HCEC 1CT (cell line): ENCODE measurements around the gene PRIMA1.

Experiments used
- DNase-seq: peaks from one replicate; pipeline ENCODE4 v3.0.0-alpha.2; 2017

PRIMA1 gene

DNA sequence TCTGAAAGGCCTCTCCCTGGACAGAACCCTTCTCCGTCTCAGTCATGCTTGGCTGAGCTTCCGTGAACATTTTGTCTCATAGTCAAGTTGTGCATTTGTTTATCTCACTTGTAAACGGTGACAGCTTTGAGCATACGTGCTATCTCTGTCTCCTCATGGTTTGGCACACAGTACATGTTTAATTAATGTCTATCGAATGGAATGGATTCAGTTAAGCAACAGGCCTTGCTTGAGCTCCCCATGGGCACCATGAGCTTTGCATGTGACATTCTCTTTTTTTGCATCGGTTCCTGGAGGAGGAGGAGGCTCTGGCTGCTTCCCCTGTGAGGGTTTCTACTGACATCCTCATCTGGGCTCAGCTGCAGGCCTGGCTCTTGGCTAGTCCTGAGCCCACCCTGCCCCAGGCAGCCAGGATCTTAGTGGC, 80.0 kb downstream of the PRIMA1 start:
- DNase-seq: no peak

DNA sequence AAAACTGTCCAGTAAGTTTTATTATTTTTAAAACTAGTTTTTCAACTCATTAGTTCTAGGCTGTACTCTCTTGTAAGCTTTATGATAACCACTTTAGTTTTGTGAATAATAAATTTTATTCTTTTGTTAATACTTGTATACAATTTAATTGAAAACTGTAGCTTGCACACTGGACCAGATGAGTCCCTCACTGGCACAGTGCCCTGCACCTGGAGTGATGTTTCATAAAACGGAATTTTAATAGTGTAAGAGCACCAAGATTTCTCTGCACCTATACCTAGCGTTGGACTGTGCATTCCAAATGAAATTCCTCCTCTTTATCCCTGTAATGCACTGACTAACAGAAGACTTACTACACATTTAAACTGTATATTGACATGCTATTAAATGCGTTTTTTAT, 80.8 kb downstream of the PRIMA1 start:
- DNase-seq: no peak

DNA sequence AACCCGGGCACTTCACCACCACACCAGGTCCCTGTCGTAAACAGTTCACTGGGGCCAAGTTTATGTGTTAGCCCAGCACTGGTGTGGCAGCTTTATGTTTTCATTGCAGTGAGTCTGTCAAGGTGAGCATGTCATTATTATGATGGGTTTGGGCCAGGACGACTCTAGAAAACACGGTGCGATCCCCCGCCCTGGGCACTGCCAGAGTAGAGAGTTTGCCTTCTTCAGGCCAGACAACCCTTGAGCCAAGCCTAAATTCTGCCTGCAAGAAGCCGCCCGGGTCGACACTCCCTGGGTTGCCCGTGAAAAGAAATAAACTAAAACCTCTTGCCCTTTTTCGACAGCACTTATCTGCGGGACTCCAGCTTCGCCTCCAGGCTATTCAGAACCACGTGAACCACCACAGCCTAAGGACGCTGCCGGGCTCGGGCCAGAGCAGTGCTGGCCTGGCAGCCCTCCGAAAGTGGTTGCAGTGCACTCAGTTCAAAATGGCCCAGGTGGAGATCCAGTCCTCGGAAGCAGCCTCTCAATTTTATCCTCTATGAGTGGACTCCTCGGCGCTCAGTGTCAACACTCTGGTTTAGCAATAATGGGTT, 81.8 kb downstream of the PRIMA1 start:
- no peak for DNase-seq

DNA sequence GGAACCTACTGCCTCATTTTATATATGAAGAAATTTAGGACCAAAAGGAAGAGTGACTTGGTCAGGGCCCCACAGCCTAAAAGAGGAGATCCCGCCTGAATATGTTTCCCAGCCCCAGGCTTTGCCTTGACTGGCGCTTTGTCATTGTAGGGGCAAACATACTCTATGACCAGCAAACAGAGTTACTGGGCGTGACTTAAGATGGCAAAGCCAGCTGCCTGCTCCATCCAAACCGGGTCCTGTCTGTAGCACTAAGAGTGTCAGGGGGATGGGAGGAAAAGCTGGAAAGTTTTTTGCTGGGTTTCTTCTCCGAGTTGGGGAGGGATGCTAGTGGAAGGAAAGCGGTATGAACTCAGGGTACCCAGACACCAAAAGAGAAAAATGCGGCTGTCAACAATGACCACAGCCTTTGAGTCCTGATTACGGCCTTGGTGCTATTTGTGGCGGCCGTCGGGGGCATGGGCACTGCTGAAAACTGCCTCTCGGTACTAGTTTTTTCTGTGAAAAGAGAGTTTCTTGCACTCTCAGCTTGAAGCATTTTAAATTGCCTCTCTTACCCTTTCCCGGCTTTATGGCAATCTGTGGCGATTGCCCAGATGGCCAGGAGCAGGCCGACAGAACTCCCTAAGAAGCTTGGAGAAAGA, 82.7 kb downstream of the PRIMA1 start:
- DNase-seq: no peak

DNA sequence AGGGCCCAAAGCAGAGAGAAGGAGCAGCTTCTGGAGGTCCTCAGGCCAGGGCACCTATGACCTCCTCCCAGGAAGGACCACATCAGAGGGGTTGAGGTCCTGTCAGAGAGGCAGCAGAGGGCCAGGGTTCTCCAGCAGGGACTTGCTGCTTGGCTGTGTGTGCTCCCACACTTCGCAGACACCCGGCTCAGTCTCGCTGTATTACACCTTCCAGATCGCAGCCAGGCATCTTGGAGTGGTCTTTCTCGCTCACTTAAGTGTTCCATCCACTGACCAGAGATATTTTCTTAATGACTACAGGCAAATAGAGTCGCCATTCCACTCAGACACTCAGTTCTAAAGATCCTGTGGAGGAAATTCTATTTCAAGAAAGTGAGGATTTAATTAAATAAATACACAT, 84.3 kb downstream of the PRIMA1 start:
- no peak for DNase-seq

DNA sequence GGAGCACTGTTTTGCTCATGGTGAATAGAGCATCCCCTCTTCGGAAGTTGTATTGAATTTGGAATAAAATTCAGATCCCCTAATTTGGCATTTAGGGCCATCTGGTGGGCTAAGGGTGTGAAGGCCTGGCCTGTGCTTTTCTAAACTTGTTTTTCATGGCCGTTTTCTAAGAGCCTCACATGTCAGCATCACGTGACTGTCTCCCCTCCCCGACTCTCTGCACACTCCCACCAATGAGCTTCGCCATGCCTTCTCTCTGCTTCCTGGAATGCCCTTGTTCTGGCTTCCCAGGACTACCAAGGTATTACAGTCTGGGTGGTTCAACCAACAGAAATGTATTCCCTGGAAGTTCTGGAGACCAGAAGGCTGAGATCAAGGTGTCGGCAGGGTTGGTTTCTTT, 85.3 kb downstream of the PRIMA1 start:
- no peak for DNase-seq

DNA sequence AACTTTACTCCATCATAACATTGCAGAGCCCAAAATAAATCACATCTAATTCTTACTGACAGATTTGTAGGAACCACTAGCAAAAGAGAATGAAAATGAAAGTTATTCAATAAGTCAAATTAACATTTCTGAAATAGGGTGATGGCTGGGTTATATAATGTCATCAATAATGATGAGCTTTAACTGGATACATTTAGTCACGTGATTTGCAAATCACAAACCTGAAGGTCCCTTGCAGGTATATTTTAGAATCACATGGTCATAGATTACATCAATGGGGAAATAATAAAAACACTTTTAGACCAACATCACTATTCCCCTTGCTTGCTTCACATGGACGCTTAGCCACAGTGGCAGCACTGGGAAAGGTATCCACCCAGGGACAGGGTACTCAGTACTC, 86.7 kb downstream of the PRIMA1 start:
- DNase-seq: no peak

DNA sequence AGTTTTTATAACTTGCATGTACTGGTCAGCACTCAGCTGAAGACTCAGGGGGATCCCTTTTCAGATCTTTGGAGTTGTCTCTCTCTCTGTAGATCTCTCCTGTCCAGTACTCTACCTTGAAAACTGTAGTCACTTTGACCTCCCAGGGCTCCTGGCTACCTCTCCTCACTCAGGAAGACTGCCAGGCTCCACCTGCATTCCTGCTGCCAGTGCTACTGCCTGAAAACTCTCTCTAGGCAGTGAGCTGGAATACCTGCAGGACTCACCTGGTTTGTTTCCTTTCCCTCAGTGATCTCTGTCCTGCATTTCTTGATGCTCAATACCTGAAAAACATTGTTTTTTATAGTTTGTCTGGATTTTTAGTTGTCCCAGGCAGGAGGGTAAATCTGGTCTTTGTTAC, 87.4 kb downstream of the PRIMA1 start:
- no peak for DNase-seq

DNA sequence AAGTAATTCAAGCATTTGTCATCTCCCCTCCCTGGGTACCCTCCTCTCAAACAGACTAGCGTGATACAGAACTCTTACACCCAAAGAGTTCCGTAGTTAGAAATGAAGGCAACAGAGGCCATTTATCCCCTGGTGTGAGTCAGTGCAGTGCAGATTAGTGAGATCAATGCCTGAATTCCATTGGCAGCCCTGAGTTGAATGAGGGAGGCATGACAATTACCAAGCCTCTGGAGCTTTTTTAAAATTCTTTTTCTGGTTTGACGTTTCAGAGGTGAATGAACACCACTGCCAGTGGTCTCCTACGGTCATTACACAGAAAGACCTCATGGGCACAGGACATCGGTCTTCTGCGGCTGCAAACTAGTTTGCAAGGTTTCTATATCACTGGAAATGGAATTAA, 94.4 kb downstream of the PRIMA1 start:
- DNase-seq: no peak

DNA sequence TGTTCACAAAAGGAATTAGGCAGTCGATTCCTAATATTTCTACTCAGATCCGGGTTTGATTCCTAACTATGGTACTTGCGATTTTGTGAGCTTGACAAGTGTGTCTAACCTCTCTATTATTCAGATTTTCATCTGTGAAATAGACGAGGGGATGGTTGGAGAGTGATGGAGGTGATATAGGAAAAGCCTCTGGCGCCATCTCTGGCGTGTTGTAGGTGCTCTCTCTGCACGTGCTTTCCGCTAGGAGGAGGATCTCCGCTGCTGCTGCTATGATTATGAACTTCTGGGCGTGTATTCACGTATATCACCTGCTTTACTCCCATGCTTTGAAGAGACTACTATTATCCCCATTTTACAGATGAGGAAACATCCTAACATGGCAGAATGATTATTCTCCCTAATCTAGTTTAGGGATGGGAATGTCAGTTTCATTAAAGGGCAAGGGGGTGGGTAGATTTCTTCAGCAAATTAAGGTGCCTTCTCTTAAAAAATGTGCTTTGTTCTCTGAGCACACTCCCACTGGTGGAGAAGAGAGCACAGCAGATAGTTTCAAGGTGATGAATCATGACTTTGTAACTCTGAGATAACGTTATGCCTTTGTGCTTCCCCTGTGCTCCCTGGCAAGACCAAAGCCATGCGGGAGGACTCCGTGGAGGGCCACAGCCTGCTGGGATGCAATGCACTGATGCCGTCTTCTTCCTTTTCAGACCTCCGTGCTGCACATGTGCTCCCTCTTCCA, 97.1 kb downstream of the PRIMA1 start:
- DNase-seq: no peak

DNA sequence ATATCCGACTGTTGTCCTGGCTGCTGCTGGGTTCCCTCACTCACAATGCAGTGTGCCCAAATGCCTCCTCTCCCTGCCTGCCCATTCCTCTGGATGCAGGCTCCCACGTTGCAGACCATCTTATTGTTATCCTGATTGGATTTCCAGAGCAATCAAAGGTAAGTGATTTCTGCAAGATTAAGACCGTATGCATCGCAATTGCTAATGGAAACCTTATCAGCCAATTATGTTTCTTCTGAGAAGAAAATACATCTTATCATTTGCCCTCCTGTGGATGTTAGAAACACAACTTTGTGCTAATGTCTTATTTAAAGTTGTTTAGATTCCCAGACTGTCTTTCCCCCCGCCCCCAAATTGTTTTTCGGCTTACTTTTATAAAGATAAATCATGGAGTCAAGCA, 98.1 kb downstream of the PRIMA1 start:
- no peak for DNase-seq

DNA sequence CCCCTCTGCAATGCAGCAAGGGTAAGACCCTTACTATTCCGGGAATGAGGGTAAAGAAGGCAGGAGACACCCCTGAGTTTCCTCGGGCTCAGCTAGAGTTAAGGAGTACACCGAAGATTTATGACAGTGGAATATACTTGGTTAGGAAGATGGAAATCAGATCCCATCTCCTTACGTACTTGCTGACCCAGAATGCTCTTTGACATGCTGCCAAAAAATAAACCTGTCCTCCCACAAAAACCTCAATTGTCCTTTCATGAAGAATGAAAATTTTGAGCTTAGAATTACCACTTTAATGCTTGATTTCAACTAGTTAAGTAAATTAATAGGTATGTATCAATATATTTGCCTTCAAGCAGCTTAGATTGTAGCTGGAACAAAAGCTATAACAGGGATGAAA, 99.5 kb downstream of the PRIMA1 start:
- DNase-seq: no peak

DNA sequence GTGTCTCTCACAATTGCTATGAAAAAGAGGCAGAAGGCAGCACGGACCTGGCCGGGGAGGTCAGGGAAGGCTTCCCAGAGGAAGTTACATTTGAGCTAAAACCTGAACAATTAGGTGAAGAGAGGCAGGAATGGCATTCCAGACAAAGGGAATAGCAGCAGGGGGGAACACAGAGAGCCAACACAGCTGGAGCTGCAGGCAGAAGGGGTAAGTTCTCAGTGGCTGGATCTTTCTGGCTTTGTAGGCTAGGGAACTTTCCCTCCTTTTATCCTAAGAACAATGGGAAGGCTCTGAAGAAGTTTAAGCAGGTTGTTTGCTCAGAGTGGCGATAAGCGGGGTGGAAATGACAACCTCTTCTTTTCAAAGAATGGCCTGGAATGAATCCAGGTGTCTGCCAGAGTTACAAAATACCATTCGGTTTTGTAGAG, 100.0 kb downstream of the PRIMA1 start:
- DNase-seq: no peak

DNA sequence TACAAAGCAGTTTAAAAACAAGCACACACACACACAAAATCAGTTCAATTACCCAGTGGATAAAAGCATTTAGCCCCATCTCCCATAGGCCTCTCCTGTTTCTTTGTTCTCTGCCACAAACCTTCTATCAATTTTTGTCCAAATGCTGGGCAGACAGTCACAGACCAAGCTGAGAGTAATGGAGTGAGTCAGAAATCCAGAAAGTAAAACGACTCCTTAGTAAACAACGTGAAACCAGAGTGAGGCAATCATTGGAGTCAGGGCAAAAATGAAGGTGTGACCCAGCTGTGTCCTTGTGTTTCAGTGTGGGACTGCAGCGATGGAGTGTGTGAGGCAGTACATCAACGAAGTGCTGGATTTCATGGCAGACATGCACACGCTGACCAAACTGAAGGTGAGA, 102.0 kb downstream of the PRIMA1 start:
- no peak for DNase-seq

DNA sequence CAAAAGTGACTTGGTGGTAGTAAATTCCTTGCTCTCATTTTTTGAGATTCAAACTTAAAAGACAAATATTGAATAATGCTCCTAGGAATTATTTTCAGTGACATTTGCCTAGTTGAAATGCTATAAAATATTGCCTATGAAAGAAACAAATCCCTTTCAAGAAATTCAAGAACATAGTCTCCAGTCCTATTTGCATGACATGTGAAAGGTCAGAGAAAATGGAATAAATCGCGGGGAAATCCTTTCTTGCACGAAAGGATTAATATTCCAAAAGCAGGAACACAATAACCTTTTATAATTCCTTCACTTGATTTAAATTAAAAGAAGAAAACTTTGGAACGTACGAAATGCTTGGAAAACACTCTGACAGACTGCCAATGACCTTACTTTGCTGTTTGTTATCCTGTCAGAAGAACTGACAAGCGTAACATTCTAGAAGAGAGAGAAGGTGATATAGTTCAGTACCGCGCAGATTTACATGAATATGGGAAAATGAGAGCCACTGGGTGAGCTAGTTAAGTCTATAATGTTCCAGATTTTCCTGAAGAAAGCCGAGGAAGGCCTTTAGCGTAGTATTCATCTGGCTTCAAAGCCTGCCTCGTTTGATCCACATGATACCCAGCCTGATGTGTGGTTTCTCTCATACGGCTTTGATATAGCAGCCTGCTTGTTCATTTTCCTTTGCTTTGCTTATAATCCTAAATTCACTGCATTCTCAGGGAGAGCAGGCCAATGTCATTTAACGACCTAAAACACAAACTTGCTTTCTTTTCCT, 103.0 kb downstream of the PRIMA1 start:
- no peak for DNase-seq

DNA sequence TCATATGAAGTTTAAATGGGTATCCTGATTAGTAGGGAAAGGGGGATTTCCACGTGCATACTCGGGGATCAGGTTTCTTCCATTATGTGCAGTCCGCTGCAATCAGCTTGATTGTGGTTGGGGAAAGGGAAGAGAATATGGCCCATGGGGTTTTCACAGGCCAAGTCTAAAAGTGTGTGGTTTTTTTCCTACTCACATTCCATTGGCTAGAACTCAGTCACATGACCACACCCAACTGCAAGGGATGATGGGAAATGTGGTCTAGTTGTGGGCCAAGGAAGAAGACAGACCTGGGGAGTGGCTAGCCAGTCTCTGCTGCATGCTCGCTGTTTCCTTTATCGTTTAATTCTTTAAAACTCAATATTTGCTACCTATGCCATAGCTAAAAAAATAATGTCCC, 105.1 kb downstream of the PRIMA1 start:
- DNase-seq: no peak

DNA sequence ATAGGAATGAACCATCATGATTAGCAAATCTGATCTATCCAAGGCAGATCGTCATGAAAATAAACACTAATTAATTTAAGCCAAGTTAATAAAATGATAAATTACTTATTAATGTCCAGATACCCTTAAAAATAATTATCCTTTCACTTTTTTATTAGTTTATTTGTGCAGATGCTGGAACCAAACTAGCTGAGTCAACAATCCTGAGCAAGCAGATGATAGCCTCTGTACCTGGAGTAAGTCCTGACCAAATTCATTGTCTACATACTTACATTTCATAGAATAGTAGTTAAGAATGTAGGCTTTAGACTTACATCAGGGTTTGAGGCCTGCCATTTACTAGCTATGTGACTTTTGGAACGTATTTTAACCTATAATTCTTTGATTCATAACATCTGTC, 105.8 kb downstream of the PRIMA1 start:
- DNase-seq: no peak

DNA sequence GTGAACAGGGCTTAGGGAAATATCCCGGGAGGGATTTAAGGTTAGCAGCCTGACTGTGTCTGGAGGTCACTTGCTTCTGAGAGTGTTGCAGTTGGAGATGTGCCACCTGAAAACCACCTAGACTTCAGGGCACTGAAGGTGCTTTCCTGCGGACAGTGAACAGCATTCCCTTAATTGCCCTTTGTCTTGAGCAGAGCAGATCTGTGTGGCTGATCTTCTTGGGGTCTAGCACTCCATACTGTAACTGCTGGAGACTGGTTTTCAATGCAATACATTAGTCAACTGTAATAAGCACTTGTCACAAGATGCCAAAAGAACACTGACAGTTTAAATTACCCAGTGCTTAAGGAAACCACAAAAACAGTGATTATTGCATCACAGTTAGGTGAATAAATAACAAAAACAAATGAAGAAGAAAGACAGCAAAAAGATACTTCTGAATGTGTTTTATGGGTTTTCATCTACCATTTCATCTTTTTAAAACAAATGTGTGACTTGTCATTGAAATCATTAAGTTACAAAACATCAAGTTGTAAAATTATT, 111.8 kb downstream of the PRIMA1 start:
- no peak for DNase-seq

DNA sequence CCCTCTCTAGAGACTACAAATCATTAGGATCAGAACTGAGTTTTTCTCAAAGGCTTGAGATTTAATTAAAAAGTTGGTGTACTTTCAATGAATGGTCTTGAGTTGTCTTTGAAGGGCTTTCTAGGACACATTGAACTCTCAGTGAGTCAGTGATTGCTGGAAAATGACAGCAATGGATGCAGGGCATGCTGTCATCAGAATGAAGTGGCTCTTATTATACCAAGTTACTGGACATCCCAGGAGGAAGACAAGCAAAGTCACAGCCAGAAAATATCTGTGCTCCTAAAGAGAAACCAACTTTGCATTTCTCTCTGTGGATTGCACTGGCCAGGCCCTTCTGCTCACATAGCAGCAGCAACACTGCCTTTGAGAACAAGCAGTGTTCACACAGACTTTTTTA, 112.6 kb downstream of the PRIMA1 start:
- DNase-seq: no peak

DNA sequence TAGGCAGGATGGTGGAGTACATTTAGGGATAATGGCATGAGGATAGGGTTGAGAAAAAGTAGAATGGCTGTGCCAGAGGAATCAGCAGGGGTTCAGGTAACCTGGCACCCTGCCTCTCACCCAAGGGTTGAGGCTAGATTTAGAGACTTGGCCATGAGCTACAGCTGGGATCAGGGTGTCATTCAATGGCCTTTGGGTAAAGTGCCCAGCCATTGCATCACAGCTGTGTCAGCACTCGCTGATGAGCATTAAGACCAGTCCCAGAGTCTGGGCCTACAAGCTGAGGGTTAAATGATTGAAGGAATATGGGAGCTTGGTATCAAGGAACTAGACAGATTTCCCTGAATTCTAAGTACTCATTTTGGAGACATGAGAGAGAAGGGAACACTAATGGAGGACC, 113.9 kb downstream of the PRIMA1 start:
- no peak for DNase-seq

DNA sequence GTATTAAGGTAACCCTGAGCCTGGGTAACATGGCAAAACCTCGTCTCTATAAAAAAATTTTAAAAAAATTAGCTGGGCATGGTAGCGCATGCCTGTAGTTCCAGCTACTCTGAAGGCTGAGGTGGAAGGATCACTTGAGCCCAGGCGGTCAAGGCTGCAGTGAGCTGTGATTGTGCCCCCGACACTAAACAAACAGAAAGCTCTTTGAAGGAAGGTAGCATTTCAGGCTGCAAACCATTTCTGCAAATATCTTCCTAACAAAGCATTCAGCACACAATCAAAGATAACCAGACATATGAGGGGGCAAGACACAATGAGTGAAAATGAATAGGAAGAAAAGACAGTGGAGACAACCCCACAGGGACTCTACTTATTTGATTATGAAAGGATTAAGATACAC, 118.7 kb downstream of the PRIMA1 start:
- DNase-seq: no peak
